HEK293 (cell line): ENCODE data around the gene ARNT2.

Source experiments
- IKZF3 ChIP-seq: fragments of 450-650 bp; IDR thresholded peaks from 2 replicates; pipeline ENCODE4 v1.5.0; 2018; ENCODE audit warnings: missing biosample characterization, mild to moderate bottlenecking, missing genetic modification characterization, moderate library complexity
- KLF1 ChIP-seq: fragments of 450-650 bp; formaldehyde crosslinking; IDR thresholded peaks from 2 replicates; pipeline ENCODE4 v1.5.1; 2016; ENCODE audit warnings: missing biosample characterization, missing genetic modification characterization
- ZBTB21 ChIP-seq: fragments of 450-650 bp; formaldehyde crosslinking; IDR thresholded peaks from 2 replicates; pipeline ENCODE4 v1.5.1; 2017; ENCODE audit warnings: missing biosample characterization, missing genetic modification characterization
- ZBTB26 ChIP-seq: fragments of 450-650 bp; formaldehyde crosslinking; optimal IDR thresholded peaks from 2 replicates; pipeline ENCODE3; 2016; ENCODE audit warnings: missing biosample characterization, mild to moderate bottlenecking, missing genetic modification characterization
- ZIC2 ChIP-seq: fragments of 450-650 bp; formaldehyde crosslinking; IDR thresholded peaks from 2 replicates; pipeline ENCODE4 v1.5.1; 2016; ENCODE audit warnings: missing biosample characterization, missing genetic modification characterization
- ZNF132 ChIP-seq: fragments of 450-650 bp; formaldehyde crosslinking; IDR thresholded peaks from 2 replicates; pipeline ENCODE4 v1.5.1; 2017; ENCODE audit warnings: missing biosample characterization, missing genetic modification characterization, borderline replicate concordance
- ZNF133 ChIP-seq: fragments of 450-650 bp; formaldehyde crosslinking; IDR thresholded peaks from 2 replicates; pipeline ENCODE4 v1.5.1; 2016; ENCODE audit warnings: missing biosample characterization, missing genetic modification characterization
- ZNF335 ChIP-seq: fragments of 450-650 bp; formaldehyde crosslinking; conservative IDR thresholded peaks from 2 replicates; pipeline ENCODE4 v1.5.1; 2016; ENCODE audit warnings: missing biosample characterization, missing genetic modification characterization
- ZNF341 ChIP-seq: fragments of 450-650 bp; formaldehyde crosslinking; IDR thresholded peaks from 2 replicates; pipeline ENCODE4; 2016; ENCODE audit warnings: low read depth, missing biosample characterization, missing genetic modification characterization
- ZNF510 ChIP-seq: fragments of 450-650 bp; formaldehyde crosslinking; IDR thresholded peaks from 2 replicates; pipeline ENCODE4 v1.5.1; 2018; ENCODE audit warnings: mild to moderate bottlenecking, missing genetic modification characterization, missing biosample characterization; ENCODE audit not compliant: insufficient replicate concordance
- ZNF580 ChIP-seq: fragments of 450-650 bp; formaldehyde crosslinking; IDR thresholded peaks from 2 replicates; pipeline ENCODE4 v1.5.1; 2016; ENCODE audit warnings: missing biosample characterization, missing genetic modification characterization
- TF ChIP-seq, protein P1 (sequence below): fragments of 450-650 bp; formaldehyde crosslinking; IDR thresholded peaks from 2 replicates; pipeline ENCODE4 v1.5.1; 2016; ENCODE audit warnings: missing biosample characterization, missing genetic modification characterization
- TF ChIP-seq, protein P2 (sequence below): fragments of 450-650 bp; formaldehyde crosslinking; IDR thresholded peaks from 2 replicates; pipeline ENCODE4 v1.5.1; 2016; ENCODE audit warnings: missing biosample characterization, missing genetic modification characterization
- TF ChIP-seq, protein P3 (sequence below): fragments of 450-650 bp; formaldehyde crosslinking; IDR thresholded peaks from 2 replicates; pipeline ENCODE4 v1.5.0; 2017; ENCODE audit warnings: missing biosample characterization, missing genetic modification characterization, borderline replicate concordance

DNA sequence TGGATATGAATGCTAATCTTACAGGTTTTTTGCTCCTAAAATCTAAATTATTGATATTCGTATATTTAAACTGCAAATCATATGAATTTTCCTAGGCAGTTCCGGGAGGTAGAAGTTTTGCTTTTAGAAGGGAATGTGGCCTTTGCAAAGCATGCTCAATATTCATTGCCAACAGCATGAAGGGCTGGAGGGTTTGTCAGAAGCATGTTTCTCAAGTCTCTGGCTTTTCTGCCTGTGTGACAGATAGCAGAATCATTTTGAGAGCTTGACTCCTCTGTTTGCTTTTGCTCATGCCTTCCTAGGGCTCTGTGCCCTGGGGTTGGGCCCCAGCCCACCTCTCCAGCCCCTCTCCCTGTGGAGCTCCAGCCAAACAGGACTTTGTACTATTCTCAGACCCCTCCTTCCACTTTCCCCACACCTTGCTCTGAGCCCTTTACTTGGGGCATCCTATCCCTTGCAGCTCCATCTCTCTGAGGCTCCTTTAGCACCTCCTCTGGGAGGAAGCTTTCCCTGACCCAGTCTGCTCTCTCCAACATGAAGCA, 91.3 kb downstream of the ARNT2 start:
- TF ChIP-seq, protein P1, sequence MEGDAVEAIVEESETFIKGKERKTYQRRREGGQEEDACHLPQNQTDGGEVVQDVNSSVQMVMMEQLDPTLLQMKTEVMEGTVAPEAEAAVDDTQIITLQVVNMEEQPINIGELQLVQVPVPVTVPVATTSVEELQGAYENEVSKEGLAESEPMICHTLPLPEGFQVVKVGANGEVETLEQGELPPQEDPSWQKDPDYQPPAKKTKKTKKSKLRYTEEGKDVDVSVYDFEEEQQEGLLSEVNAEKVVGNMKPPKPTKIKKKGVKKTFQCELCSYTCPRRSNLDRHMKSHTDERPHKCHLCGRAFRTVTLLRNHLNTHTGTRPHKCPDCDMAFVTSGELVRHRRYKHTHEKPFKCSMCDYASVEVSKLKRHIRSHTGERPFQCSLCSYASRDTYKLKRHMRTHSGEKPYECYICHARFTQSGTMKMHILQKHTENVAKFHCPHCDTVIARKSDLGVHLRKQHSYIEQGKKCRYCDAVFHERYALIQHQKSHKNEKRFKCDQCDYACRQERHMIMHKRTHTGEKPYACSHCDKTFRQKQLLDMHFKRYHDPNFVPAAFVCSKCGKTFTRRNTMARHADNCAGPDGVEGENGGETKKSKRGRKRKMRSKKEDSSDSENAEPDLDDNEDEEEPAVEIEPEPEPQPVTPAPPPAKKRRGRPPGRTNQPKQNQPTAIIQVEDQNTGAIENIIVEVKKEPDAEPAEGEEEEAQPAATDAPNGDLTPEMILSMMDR (tag by site-specific recombination) = no peak
- TF ChIP-seq ZNF335 (tag by site-specific recombination) (no peak), ZNF580 (no peak), ZNF132 (tag by site-specific recombination) (no peak), ZBTB21 (tag by site-specific recombination) (no peak), ZIC2 (tag by site-specific recombination) (no peak), ZBTB26 (tag by site-specific recombination) (no peak), KLF1 (tag by site-specific recombination) (no peak), ZNF133 (no peak), ZNF341 (tag by site-specific recombination) (no peak), ZNF510 (tag by site-specific recombination) (no peak), IKZF3 (tag by site-specific recombination) (no peak)
- TF ChIP-seq, protein P2, sequence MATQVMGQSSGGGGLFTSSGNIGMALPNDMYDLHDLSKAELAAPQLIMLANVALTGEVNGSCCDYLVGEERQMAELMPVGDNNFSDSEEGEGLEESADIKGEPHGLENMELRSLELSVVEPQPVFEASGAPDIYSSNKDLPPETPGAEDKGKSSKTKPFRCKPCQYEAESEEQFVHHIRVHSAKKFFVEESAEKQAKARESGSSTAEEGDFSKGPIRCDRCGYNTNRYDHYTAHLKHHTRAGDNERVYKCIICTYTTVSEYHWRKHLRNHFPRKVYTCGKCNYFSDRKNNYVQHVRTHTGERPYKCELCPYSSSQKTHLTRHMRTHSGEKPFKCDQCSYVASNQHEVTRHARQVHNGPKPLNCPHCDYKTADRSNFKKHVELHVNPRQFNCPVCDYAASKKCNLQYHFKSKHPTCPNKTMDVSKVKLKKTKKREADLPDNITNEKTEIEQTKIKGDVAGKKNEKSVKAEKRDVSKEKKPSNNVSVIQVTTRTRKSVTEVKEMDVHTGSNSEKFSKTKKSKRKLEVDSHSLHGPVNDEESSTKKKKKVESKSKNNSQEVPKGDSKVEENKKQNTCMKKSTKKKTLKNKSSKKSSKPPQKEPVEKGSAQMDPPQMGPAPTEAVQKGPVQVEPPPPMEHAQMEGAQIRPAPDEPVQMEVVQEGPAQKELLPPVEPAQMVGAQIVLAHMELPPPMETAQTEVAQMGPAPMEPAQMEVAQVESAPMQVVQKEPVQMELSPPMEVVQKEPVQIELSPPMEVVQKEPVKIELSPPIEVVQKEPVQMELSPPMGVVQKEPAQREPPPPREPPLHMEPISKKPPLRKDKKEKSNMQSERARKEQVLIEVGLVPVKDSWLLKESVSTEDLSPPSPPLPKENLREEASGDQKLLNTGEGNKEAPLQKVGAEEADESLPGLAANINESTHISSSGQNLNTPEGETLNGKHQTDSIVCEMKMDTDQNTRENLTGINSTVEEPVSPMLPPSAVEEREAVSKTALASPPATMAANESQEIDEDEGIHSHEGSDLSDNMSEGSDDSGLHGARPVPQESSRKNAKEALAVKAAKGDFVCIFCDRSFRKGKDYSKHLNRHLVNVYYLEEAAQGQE = no peak
- TF ChIP-seq, protein P3, sequence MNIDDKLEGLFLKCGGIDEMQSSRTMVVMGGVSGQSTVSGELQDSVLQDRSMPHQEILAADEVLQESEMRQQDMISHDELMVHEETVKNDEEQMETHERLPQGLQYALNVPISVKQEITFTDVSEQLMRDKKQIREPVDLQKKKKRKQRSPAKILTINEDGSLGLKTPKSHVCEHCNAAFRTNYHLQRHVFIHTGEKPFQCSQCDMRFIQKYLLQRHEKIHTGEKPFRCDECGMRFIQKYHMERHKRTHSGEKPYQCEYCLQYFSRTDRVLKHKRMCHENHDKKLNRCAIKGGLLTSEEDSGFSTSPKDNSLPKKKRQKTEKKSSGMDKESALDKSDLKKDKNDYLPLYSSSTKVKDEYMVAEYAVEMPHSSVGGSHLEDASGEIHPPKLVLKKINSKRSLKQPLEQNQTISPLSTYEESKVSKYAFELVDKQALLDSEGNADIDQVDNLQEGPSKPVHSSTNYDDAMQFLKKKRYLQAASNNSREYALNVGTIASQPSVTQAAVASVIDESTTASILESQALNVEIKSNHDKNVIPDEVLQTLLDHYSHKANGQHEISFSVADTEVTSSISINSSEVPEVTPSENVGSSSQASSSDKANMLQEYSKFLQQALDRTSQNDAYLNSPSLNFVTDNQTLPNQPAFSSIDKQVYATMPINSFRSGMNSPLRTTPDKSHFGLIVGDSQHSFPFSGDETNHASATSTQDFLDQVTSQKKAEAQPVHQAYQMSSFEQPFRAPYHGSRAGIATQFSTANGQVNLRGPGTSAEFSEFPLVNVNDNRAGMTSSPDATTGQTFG (tag by site-specific recombination) = no peak
